Naive thymus-derived CD4-positive, alpha-beta T cell (primary cell): ENCODE data around the gene IL3. TPM values are rescaled to one million over a fixed set of nuclear protein-coding genes. Genes with fewer than 3 reads are reported as not detected.

Experiments
- ATAC-seq: fragments of 150-1000 bp; cut with Tn5 transposase; 2 replicates; pipeline ENCODE4 v1.10.0; 2021; ENCODE audit warnings: mild to moderate bottlenecking, moderate library complexity
- CTCF ChIA-PET: fragments of 350-600 bp; sonication (Branson Sonifier 250); formaldehyde crosslinking; loops from one replicate; lab custom pipeline; 2021; ENCODE audit warnings: antibody characterized with exemption; lab: Charles Lee
- POLR2A ChIA-PET: fragments of 350-600 bp; sonication (Branson Sonifier 250); formaldehyde crosslinking; loops from one replicate; lab custom pipeline; 2021; ENCODE audit warnings: antibody characterized with exemption, inconsistent platforms; lab: Charles Lee
- DNase-seq, 9 donors: peaks; one replicate each; pipeline versions ENCODE4 v3.0.0 to v3.0.0-alpha.2; 2020 to 2022; ENCODE audit warnings: mixed read lengths in 1 of 9
- H3K27ac ChIP-seq: one replicate; pipeline ENCODE4 v1.7.0; 2013; ENCODE audit warnings: mild to moderate bottlenecking, low read depth, low read length, moderate library complexity
- H3K27me3 ChIP-seq, 2 donors: one replicate each; pipeline ENCODE4 v1.7.0; 2013; ENCODE audit warnings: low read length in 2 of 2, mild to moderate bottlenecking in 2 of 2, moderate library complexity in 2 of 2; ENCODE audit not compliant: control insufficient read depth in 2 of 2, insufficient read depth in 2 of 2
- H3K36me3 ChIP-seq, 3 experiments: 1 replicate in 2 of 3; 2 replicates in 1 of 3; pipeline ENCODE4 v1.7.0; 2013; ENCODE audit warnings: low read length in 3 of 3, mild to moderate bottlenecking in 3 of 3, moderate library complexity in 1 of 3; ENCODE audit not compliant: insufficient read depth in 3 of 3, control insufficient read depth in 2 of 3
- H3K4me1 ChIP-seq, 2 donors: one replicate each; pipeline ENCODE4 v1.7.0; 2013; ENCODE audit warnings: low read length in 2 of 2, mild to moderate bottlenecking in 2 of 2, moderate library complexity in 1 of 2; ENCODE audit not compliant: control insufficient read depth in 2 of 2, insufficient read depth in 2 of 2
- H3K4me3 ChIP-seq: 2 replicates; pipeline ENCODE4 v1.7.0; 2013; ENCODE audit warnings: mild to moderate bottlenecking, low read length
- H3K9me3 ChIP-seq, 3 experiments: 1 replicate in 2 of 3; 2 replicates in 1 of 3; pipeline ENCODE4 v1.7.0; 2013; ENCODE audit warnings: low read length in 3 of 3; ENCODE audit not compliant: control insufficient read depth in 2 of 3
- H3K27ac Mint-ChIP-seq, 9 donors: one replicate each; pipeline ENCODE4 v1.8.0; 2020 to 2022; ENCODE audit warnings: mixed read lengths in 9 of 9, mild to moderate bottlenecking in 8 of 9, moderate library complexity in 5 of 9, inconsistent platforms in 2 of 9
- H3K27me3 Mint-ChIP-seq, 5 donors: one replicate each; pipeline ENCODE4 v1.8.0; 2021 to 2022; ENCODE audit warnings: mixed read lengths in 5 of 5, mild to moderate bottlenecking in 1 of 5
- H3K36me3 Mint-ChIP-seq, 5 donors: one replicate each; pipeline ENCODE4 v1.8.0; 2020 to 2022; ENCODE audit warnings: mixed read lengths in 5 of 5, mild to moderate bottlenecking in 3 of 5, inconsistent platforms in 1 of 5
- H3K4me1 Mint-ChIP-seq, 7 donors: one replicate each; pipeline ENCODE4 v1.8.0; 2020 to 2022; ENCODE audit warnings: mixed read lengths in 7 of 7, mild to moderate bottlenecking in 3 of 7, inconsistent platforms in 1 of 7
- H3K4me3 Mint-ChIP-seq, 10 donors: one replicate each; pipeline ENCODE4 v1.8.0; 2020 to 2022; ENCODE audit warnings: mild to moderate bottlenecking in 10 of 10, mixed read lengths in 10 of 10, moderate library complexity in 6 of 10, inconsistent platforms in 2 of 10
- H3K9me3 Mint-ChIP-seq, 11 donors: one replicate each; pipeline ENCODE4 v1.8.0; 2020 to 2022; ENCODE audit warnings: mixed read lengths in 11 of 11, mild to moderate bottlenecking in 4 of 11, inconsistent platforms in 1 of 11, moderate library complexity in 1 of 11
- intact Hi-C, 2 donors: fragments of 100-400 bp; cut with micrococcal nuclease; formaldehyde crosslinking; loops; one replicate each; pipeline ENCODE4 v1.15.1; 2023
- polyA plus RNA-seq, 2 donors: library from polyadenylated mRNA; unstranded; fragments of 300-500 nt; fragmentation: Illumina TruSeq; gene quantifications; one replicate each; pipeline ENCODE4 v1.2.3, GENCODE V29; 2021
- total RNA-seq, 6 experiments: library from RNA in 5 of 6; stranded (reverse) in 5 of 6; gene quantifications; 1 replicate in 5 of 6; 2 replicates in 1 of 6; pipeline ENCODE4 v1.2.3 and lab custom pipeline; 2021 to 2026

The IL3 gene
- total and polyA plus RNA-seq, 7 experiments from 2014 or later = 1.3 TPM; not detected in 6

- DNase-seq (peak in 1 of 9 donors; percentile 3), ATAC-seq (peak; percentile 77)
- Histone ChIP-seq H3K27me3 (no peaks in the 10 kb centered on the region), H3K27ac (no peak overlapping the region), H3K9me3 (no peaks in the 10 kb centered on the region), H3K4me3 (no peak overlapping the region), H3K36me3 (no peaks in the 10 kb centered on the region), H3K4me1 (peaks cover 0 to 3% of the 10 kb centered on the region in 2 donors)
- H3K27ac Mint-ChIP-seq = no peak overlapping the region
- peaks cover 0 to 2% (median 0%) of the 10 kb centered on the region in 5 donors for H3K36me3 Mint-ChIP-seq
- intact Hi-C loops = no loop called here
- peaks cover 0 to 46% (median 4%) of the 10 kb centered on the region in 5 donors for H3K27me3 Mint-ChIP-seq
- no peaks in the 10 kb centered on the region for H3K9me3 Mint-ChIP-seq
- ChIA-PET POLR2A (no interaction called here), CTCF (no interaction called here)
- H3K4me1 Mint-ChIP-seq = peaks cover 0 to 7% (median 0%) of the 10 kb centered on the region in 7 donors
- H3K4me3 Mint-ChIP-seq = no peak overlapping the region
Observed at GRCh38 chr5:132050136-132050535, 10.3 kb upstream of the IL3 start.

GRCh38 chr5:132050661-132051552 lies 9.5 kb upstream of the IL3 start:
- H3K27ac ChIP-seq = no peak overlapping the region
- intact Hi-C loops = no loop called here

GRCh38 chr5:132052520-132052919 lies 7.9 kb upstream of the IL3 start:
- Histone ChIP-seq H3K9me3 (no peaks in the 10 kb centered on the region), H3K4me1 (peaks cover 3 to 23% of the 10 kb centered on the region in 2 donors), H3K36me3 (no peaks in the 10 kb centered on the region), H3K27ac (no peak overlapping the region), H3K27me3 (no peaks in the 10 kb centered on the region), H3K4me3 (no peak overlapping the region)
- ChIA-PET POLR2A (no interaction called here), CTCF (no interaction called here)
- no peaks in the 10 kb centered on the region for H3K36me3 Mint-ChIP-seq
- intact Hi-C loops = no loop called here
- no peaks in the 10 kb centered on the region for H3K9me3 Mint-ChIP-seq
- H3K4me3 Mint-ChIP-seq = no peak overlapping the region
- H3K27ac Mint-ChIP-seq = no peak overlapping the region
- H3K4me1 Mint-ChIP-seq = peaks cover 1 to 29% (median 7%) of the 10 kb centered on the region in 7 donors
- H3K27me3 Mint-ChIP-seq = peaks cover 0 to 46% (median 4%) of the 10 kb centered on the region in 5 donors
- no peak for ATAC-seq
- DNase-seq = no peak

More at GRCh38 chr5:132050661-132051552, 9.5 kb upstream of the IL3 start:
- H3K4me3 Mint-ChIP-seq = no peak overlapping the region
- Histone ChIP-seq H3K9me3 (no peaks in the 10 kb centered on the region), H3K4me3 (no peak overlapping the region), H3K4me1 (peaks cover 0 to 11% of the 10 kb centered on the region in 2 donors), H3K27me3 (no peaks in the 10 kb centered on the region), H3K36me3 (no peaks in the 10 kb centered on the region)
- no peaks in the 10 kb centered on the region for H3K9me3 Mint-ChIP-seq
- H3K27ac Mint-ChIP-seq = no peak overlapping the region
- no peak for DNase-seq
- ChIA-PET CTCF (no interaction called here), POLR2A (no interaction called here)
- peaks cover 0 to 44% (median 4%) of the 10 kb centered on the region in 5 donors for H3K27me3 Mint-ChIP-seq
- peaks cover 0 to 15% (median 0%) of the 10 kb centered on the region in 7 donors for H3K4me1 Mint-ChIP-seq
- no peak for ATAC-seq
- peaks cover 0 to under 1% (median 0%) of the 10 kb centered on the region in 5 donors for H3K36me3 Mint-ChIP-seq

- Histone ChIP-seq H3K36me3 (no peaks in the 10 kb centered on the region), H3K27me3 (no peaks in the 10 kb centered on the region), H3K27ac (no peak overlapping the region), H3K9me3 (no peaks in the 10 kb centered on the region), H3K4me3 (no peak overlapping the region), H3K4me1 (peaks cover 3 to 25% of the 10 kb centered on the region in 2 donors)
- peaks cover 6 to 30% (median 8%) of the 10 kb centered on the region in 7 donors for H3K4me1 Mint-ChIP-seq
- DNase-seq (peak in 1 of 9 donors; percentile 2), ATAC-seq (no peak)
- peaks cover 0 to 50% (median 4%) of the 10 kb centered on the region in 5 donors for H3K27me3 Mint-ChIP-seq
- H3K9me3 Mint-ChIP-seq = no peaks in the 10 kb centered on the region
- no peaks in the 10 kb centered on the region for H3K36me3 Mint-ChIP-seq
- CTCF ChIA-PET = no interaction called here
- H3K27ac Mint-ChIP-seq = no peak overlapping the region
- H3K4me3 Mint-ChIP-seq = no peak overlapping the region
- POLR2A ChIA-PET = no interaction called here
- intact Hi-C loops = no loop called here
Observed at GRCh38 chr5:132053483-132053882, 7.0 kb upstream of the IL3 start.

GRCh38 chr5:132054031-132054696 lies 6.3 kb upstream of the IL3 start:
- ATAC-seq (no peak), DNase-seq (peak in 1 of 9 donors; percentile 4)
- Mint-ChIP-seq H3K27ac (peak overlapping the region in 1 of 9 donors; percentile 7), H3K27me3 (peaks cover 0 to 52% (median 4%) of the 10 kb centered on the region in 5 donors), H3K36me3 (no peaks in the 10 kb centered on the region), H3K4me3 (no peak overlapping the region), H3K4me1 (peaks cover 6 to 37% (median 8%) of the 10 kb centered on the region in 7 donors), H3K9me3 (no peaks in the 10 kb centered on the region)
- Histone ChIP-seq H3K27me3 (no peaks in the 10 kb centered on the region), H3K4me3 (no peak overlapping the region), H3K27ac (no peak overlapping the region), H3K36me3 (no peaks in the 10 kb centered on the region), H3K4me1 (peaks cover 3 to 30% of the 10 kb centered on the region in 2 donors), H3K9me3 (no peaks in the 10 kb centered on the region)
- ChIA-PET CTCF (no interaction called here), POLR2A (no interaction called here)
- intact Hi-C loops = no loop called here

- Mint-ChIP-seq H3K9me3 (no peaks in the 10 kb centered on the region), H3K4me1 (peaks cover 6 to 44% (median 8%) of the 10 kb centered on the region in 7 donors), H3K36me3 (no peaks in the 10 kb centered on the region), H3K4me3 (no peak overlapping the region), H3K27ac (peak overlapping the region in 1 of 9 donors; percentile 7), H3K27me3 (peaks cover 0 to 48% (median 4%) of the 10 kb centered on the region in 5 donors)
- DNase-seq (peak in 1 of 9 donors; percentile 2), ATAC-seq (no peak)
- Histone ChIP-seq H3K36me3 (no peaks in the 10 kb centered on the region), H3K27me3 (no peaks in the 10 kb centered on the region), H3K4me1 (peaks cover 3 to 35% of the 10 kb centered on the region in 2 donors), H3K4me3 (no peak overlapping the region), H3K9me3 (no peaks in the 10 kb centered on the region), H3K27ac (no peak overlapping the region)
- ChIA-PET POLR2A (no interaction called here), CTCF (interaction anchor here (0.8 kb wide), 1 partner anchor 17 kb away, joined by 3 read pairs; no protein-coding TSS in a partner anchor)
- intact Hi-C loops = no loop called here
Observed at GRCh38 chr5:132054697-132055440, 5.6 kb upstream of the IL3 start.
